GM12872 (cell line): ENCODE measurements around the gene KDM5B.

Experiments used
- CTCF ChIP-seq: IDR thresholded peaks from 3 replicates; pipeline ENCODE4 v1.5.1; 2011; ENCODE audit warnings: low read depth, mild to moderate bottlenecking, low read length, moderate library complexity; ENCODE audit not compliant: insufficient read depth

KDM5B gene

GRCh38 chr1:202794051-202794740, 14.0 kb downstream of the KDM5B start:
- no peak for TF ChIP-seq CTCF

GRCh38 chr1:202791077-202791747, 17.0 kb downstream of the KDM5B start:
- TF ChIP-seq CTCF: no peak

- TF ChIP-seq CTCF: no peak
These were observed 19.4 kb downstream of the KDM5B start for GRCh38 chr1:202788800-202789199.

GRCh38 chr1:202786804-202787203, 21.4 kb downstream of the KDM5B start:
- TF ChIP-seq CTCF: no peak

- no peak for TF ChIP-seq CTCF
These were observed 27.0 kb downstream of the KDM5B start for GRCh38 chr1:202781180-202781579.

GRCh38 chr1:202770135-202770534, 38.1 kb downstream of the KDM5B start:
- TF ChIP-seq CTCF: no peak

GRCh38 chr1:202765721-202766120, 42.5 kb downstream of the KDM5B start:
- no peak for TF ChIP-seq CTCF
